Renal cortex interstitium (tissue), 11 donors: Measurements from ENCODE around the gene GABRR2. TPM values are rescaled to one million over a fixed set of nuclear protein-coding genes. Genes with fewer than 3 reads are reported as not detected.

Source experiments
- DNase-seq, 11 donors: peaks; one replicate each; pipeline ENCODE4 v3.0.0-alpha.2; 2013; ENCODE audit warnings: low read depth in 9 of 11, low spot score in 4 of 11; ENCODE audit errors: extremely low read depth in 1 of 11
- polyA plus RNA-seq, 3 donors: library from polyadenylated mRNA; unstranded; fragments of 120-200 nt; gene quantifications; one replicate each; pipeline ENCODE4 v1.2.1, GENCODE V29; 2013; ENCODE audit not compliant: insufficient read length in 3 of 3

Gene GABRR2
- polyA plus RNA-seq, 3 donors, result 0.82 to 3.5 (median 0.93) TPM

GRCh38 chr6:89269981-89270380 is 45.1 kb downstream of the GABRR2 start:
- DNase-seq, result no peak

GRCh38 chr6:89269252-89269651 is 45.8 kb downstream of the GABRR2 start:
- no peak for DNase-seq

- no peak for DNase-seq
Observed at GRCh38 chr6:89268776-89269175, 46.3 kb downstream of the GABRR2 start.

- no peak for DNase-seq
Observed at GRCh38 chr6:89267918-89268317, 47.2 kb downstream of the GABRR2 start.

- no peak for DNase-seq
Observed at GRCh38 chr6:89264296-89264695, 50.8 kb downstream of the GABRR2 start.

- DNase-seq, result peak in 1 of 11 donors; percentile 9
Observed at GRCh38 chr6:89260832-89261231, 54.3 kb downstream of the GABRR2 start.

GRCh38 chr6:89260310-89260709 is 54.8 kb downstream of the GABRR2 start:
- DNase-seq, result no peak

GRCh38 chr6:89258912-89259311 is 56.2 kb downstream of the GABRR2 start:
- DNase-seq, result no peak

GRCh38 chr6:89257781-89258180 is 57.3 kb downstream of the GABRR2 start:
- no peak for DNase-seq

GRCh38 chr6:89257346-89257745 is 57.8 kb downstream of the GABRR2 start:
- DNase-seq, result no peak

GRCh38 chr6:89255417-89255816 is 59.7 kb downstream of the GABRR2 start:
- no peak for DNase-seq

- DNase-seq, result no peak
Observed at GRCh38 chr6:89254569-89254968, 60.5 kb downstream of the GABRR2 start.

GRCh38 chr6:89252907-89253306 is 62.2 kb downstream of the GABRR2 start:
- no peak for DNase-seq

GRCh38 chr6:89251976-89252375 is 63.1 kb downstream of the GABRR2 start:
- no peak for DNase-seq

- DNase-seq, result no peak
Observed at GRCh38 chr6:89251170-89251569, 63.9 kb downstream of the GABRR2 start.

- no peak for DNase-seq
Observed at GRCh38 chr6:89250239-89250638, 64.9 kb downstream of the GABRR2 start.

- no peak for DNase-seq
Observed at GRCh38 chr6:89244241-89244985, 70.7 kb downstream of the GABRR2 start.

- no peak for DNase-seq
Observed at GRCh38 chr6:89243331-89243629, 71.8 kb downstream of the GABRR2 start.

- DNase-seq, result peak in 9 of 11 donors; percentile 20 to 58 (median 38)
Observed at GRCh38 chr6:89242574-89243330, 72.3 kb downstream of the GABRR2 start.

GRCh38 chr6:89239338-89239737 is 75.8 kb downstream of the GABRR2 start:
- DNase-seq, result no peak

- DNase-seq, result no peak
Observed at GRCh38 chr6:89237158-89237557, 77.9 kb downstream of the GABRR2 start.
